Astrocyte (in vitro differentiated cells and primary cell): Measurements from ENCODE around the gene MRPS6. TPM values are rescaled to one million over a fixed set of nuclear protein-coding genes. Genes with fewer than 3 reads are reported as not detected.

ENCODE experiments used
- DNase-seq: peaks from one replicate; pipeline ENCODE4 v3.0.0-alpha.2; 2010; ENCODE audit warnings: low read depth
- FAIRE-seq: peaks from 2 replicates; lab custom pipeline; 2011; peaks lifted over from hg19 to GRCh38; lab: Jason Lieb, UNC
- H2AFZ ChIP-seq: 2 replicates; pipeline ENCODE4 v1.6.0; 2012; ENCODE audit warnings: low read depth, low read length, inconsistent platforms
- H3K27ac ChIP-seq: 2 replicates; pipeline ENCODE4 v1.5.1; 2011; ENCODE audit warnings: low read depth, low read length, inconsistent platforms
- H3K27me3 ChIP-seq: 2 replicates; pipeline ENCODE4 v1.6.0; 2011; ENCODE audit warnings: low read length, inconsistent platforms; ENCODE audit not compliant: insufficient read depth
- H3K36me3 ChIP-seq: 2 replicates; pipeline ENCODE4 v1.5.1; 2011; ENCODE audit warnings: low read length, inconsistent platforms; ENCODE audit not compliant: insufficient read depth
- H3K4me1 ChIP-seq: 2 replicates; pipeline ENCODE4 v1.5.1; 2011; ENCODE audit warnings: low read length, inconsistent platforms; ENCODE audit not compliant: insufficient read depth
- H3K4me2 ChIP-seq: 2 replicates; pipeline ENCODE4 v1.6.0; 2012; ENCODE audit warnings: low read length, inconsistent platforms
- H3K4me3 ChIP-seq: 2 replicates; pipeline ENCODE4 v1.5.1; 2011; ENCODE audit warnings: low read depth, mild to moderate bottlenecking, low read length, inconsistent platforms; ENCODE audit not compliant: insufficient read depth
- H3K79me2 ChIP-seq: 2 replicates; pipeline ENCODE4 v1.6.0; 2012; ENCODE audit warnings: mild to moderate bottlenecking, low read length, inconsistent platforms; ENCODE audit not compliant: insufficient read depth
- H3K9ac ChIP-seq: 2 replicates; pipeline ENCODE4 v1.6.0; 2012; ENCODE audit warnings: mild to moderate bottlenecking, low read length, inconsistent platforms
- H3K9me3 ChIP-seq: 2 replicates; pipeline ENCODE4 v1.5.1; 2012; ENCODE audit warnings: low read depth, mild to moderate bottlenecking, low read length, inconsistent platforms; ENCODE audit not compliant: insufficient read depth
- H4K20me1 ChIP-seq: 2 replicates; pipeline ENCODE4 v1.6.0; 2012; ENCODE audit warnings: low read length, inconsistent platforms; ENCODE audit not compliant: insufficient read depth
- H3K27ac Mint-ChIP-seq: one replicate; pipeline ENCODE4 v1.8.0; 2021; ENCODE audit warnings: mild to moderate bottlenecking, mixed read lengths; ENCODE audit not compliant: unreplicated experiment
- H3K27me3 Mint-ChIP-seq: one replicate; pipeline ENCODE4 v1.8.0; 2021; ENCODE audit warnings: low read depth, mixed read lengths; ENCODE audit not compliant: unreplicated experiment
- H3K36me3 Mint-ChIP-seq: one replicate; pipeline ENCODE4 v1.8.0; 2021; ENCODE audit warnings: low read depth, mixed read lengths; ENCODE audit not compliant: unreplicated experiment
- H3K4me1 Mint-ChIP-seq: one replicate; pipeline ENCODE4 v1.8.0; 2021; ENCODE audit warnings: low read depth, mixed read lengths; ENCODE audit not compliant: unreplicated experiment
- H3K4me3 Mint-ChIP-seq: one replicate; pipeline ENCODE4 v1.8.0; 2021; ENCODE audit warnings: mild to moderate bottlenecking, moderate library complexity, mixed read lengths; ENCODE audit not compliant: unreplicated experiment
- H3K9me3 Mint-ChIP-seq: one replicate; pipeline ENCODE4 v1.8.0; 2021; ENCODE audit warnings: mild to moderate bottlenecking, mixed read lengths; ENCODE audit not compliant: unreplicated experiment
- EZH2 ChIP-seq: IDR thresholded peaks from 2 replicates; pipeline ENCODE4 v1.6.1; 2012; ENCODE audit warnings: mild to moderate bottlenecking, low read length, inconsistent platforms; ENCODE audit not compliant: insufficient read depth
- total RNA-seq: library from RNA; stranded (reverse); gene quantifications from 2 replicates; pipeline ENCODE4 v1.2.1, GENCODE V29; 2021
- TF ChIP-seq, protein P1 (sequence below): IDR thresholded peaks from 2 replicates; pipeline ENCODE4 v1.5.1; 2011; ENCODE audit warnings: low read depth, mild to moderate bottlenecking, inconsistent platforms, low read length, moderate library complexity; ENCODE audit not compliant: insufficient read depth

MRPS6 gene
- total RNA-seq, 1 donor from 2014 or later = 67.5 TPM

- Histone ChIP-seq H3K4me2 (no peak overlapping the region), H3K36me3 (no peaks in the 10 kb centered on the region), H3K27ac (no peak overlapping the region), H3K79me2 (no peaks in the 10 kb centered on the region), H3K4me1 (no peaks in the 10 kb centered on the region), H4K20me1 (no peaks in the 10 kb centered on the region), H2AFZ (no peak overlapping the region), H3K9me3 (peaks cover 6% of the 10 kb centered on the region), H3K9ac (no peak overlapping the region), H3K4me3 (no peak overlapping the region), H3K27me3 (no peaks in the 10 kb centered on the region)
- no peak overlapping the region for H3K4me3 Mint-ChIP-seq
- peaks cover 20% of the 10 kb centered on the region for H3K36me3 Mint-ChIP-seq
- H3K4me1 Mint-ChIP-seq = peaks cover 6% of the 10 kb centered on the region
- TF ChIP-seq, protein P1, sequence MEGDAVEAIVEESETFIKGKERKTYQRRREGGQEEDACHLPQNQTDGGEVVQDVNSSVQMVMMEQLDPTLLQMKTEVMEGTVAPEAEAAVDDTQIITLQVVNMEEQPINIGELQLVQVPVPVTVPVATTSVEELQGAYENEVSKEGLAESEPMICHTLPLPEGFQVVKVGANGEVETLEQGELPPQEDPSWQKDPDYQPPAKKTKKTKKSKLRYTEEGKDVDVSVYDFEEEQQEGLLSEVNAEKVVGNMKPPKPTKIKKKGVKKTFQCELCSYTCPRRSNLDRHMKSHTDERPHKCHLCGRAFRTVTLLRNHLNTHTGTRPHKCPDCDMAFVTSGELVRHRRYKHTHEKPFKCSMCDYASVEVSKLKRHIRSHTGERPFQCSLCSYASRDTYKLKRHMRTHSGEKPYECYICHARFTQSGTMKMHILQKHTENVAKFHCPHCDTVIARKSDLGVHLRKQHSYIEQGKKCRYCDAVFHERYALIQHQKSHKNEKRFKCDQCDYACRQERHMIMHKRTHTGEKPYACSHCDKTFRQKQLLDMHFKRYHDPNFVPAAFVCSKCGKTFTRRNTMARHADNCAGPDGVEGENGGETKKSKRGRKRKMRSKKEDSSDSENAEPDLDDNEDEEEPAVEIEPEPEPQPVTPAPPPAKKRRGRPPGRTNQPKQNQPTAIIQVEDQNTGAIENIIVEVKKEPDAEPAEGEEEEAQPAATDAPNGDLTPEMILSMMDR = no peak
- no peak for TF ChIP-seq EZH2
- H3K9me3 Mint-ChIP-seq = peaks cover 16% of the 10 kb centered on the region
- FAIRE-seq (no peak), DNase-seq (no peak)
- no peaks in the 10 kb centered on the region for H3K27me3 Mint-ChIP-seq
- no peak overlapping the region for H3K27ac Mint-ChIP-seq
Measured at GRCh38 chr21:34158866-34159835, 85.8 kb downstream of the MRPS6 start.

- no peak for TF ChIP-seq EZH2
- no peak overlapping the region for H3K4me3 ChIP-seq
- no peaks in the 10 kb centered on the region for H3K27me3 ChIP-seq
- no peaks in the 10 kb centered on the region for H3K27me3 Mint-ChIP-seq
- peaks cover 52% of the 10 kb centered on the region for H3K9me3 Mint-ChIP-seq
- H3K9ac ChIP-seq = no peak overlapping the region
- H3K36me3 Mint-ChIP-seq = peaks cover 41% of the 10 kb centered on the region
- H3K4me3 Mint-ChIP-seq = no peak overlapping the region
- H3K4me1 Mint-ChIP-seq = no peaks in the 10 kb centered on the region
- H4K20me1 ChIP-seq = no peaks in the 10 kb centered on the region
- H3K4me1 ChIP-seq = no peaks in the 10 kb centered on the region
- H3K27ac ChIP-seq = no peak overlapping the region
- no peak overlapping the region for H3K27ac Mint-ChIP-seq
- no peaks in the 10 kb centered on the region for H3K79me2 ChIP-seq
- no peak overlapping the region for H3K4me2 ChIP-seq
- H3K36me3 ChIP-seq = no peaks in the 10 kb centered on the region
- FAIRE-seq (no peak), DNase-seq (no peak)
- H2AFZ ChIP-seq = no peak overlapping the region
- H3K9me3 ChIP-seq = peaks cover 26% of the 10 kb centered on the region
Measured at GRCh38 chr21:34166468-34166867, 93.1 kb downstream of the MRPS6 start.

DNA sequence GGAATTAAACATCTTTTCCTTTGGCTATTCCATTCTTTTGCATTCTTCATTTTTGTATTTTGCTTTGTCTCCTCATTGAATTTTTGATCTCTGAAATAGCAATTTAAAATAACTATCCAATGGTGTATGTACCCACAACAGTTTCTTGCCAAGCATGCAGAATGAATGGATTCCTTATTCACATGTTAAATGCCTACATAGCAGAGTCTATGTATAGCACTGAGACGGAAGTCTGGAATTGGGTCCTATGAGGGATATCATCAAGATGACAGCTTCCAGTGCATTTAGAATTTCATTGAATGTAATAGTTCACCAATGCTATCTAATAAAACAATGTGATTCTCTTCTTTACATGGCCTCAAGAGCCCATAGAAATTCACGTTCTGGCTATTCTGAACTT, 97.5 kb downstream of the MRPS6 start:
- TF ChIP-seq, protein P1 = no peak
- TF ChIP-seq EZH2 = no peak
- Histone ChIP-seq H3K9ac (no peak overlapping the region), H3K4me2 (no peak overlapping the region), H3K79me2 (no peaks in the 10 kb centered on the region), H3K27me3 (no peaks in the 10 kb centered on the region), H3K4me3 (no peak overlapping the region), H3K9me3 (peaks cover 24% of the 10 kb centered on the region), H3K4me1 (no peaks in the 10 kb centered on the region), H3K27ac (no peak overlapping the region), H2AFZ (no peak overlapping the region), H4K20me1 (no peaks in the 10 kb centered on the region), H3K36me3 (no peaks in the 10 kb centered on the region)
- Mint-ChIP-seq H3K27ac (no peak overlapping the region), H3K27me3 (no peaks in the 10 kb centered on the region), H3K4me3 (no peak overlapping the region), H3K4me1 (no peaks in the 10 kb centered on the region), H3K36me3 (peaks cover 37% of the 10 kb centered on the region), H3K9me3 (peaks cover 44% of the 10 kb centered on the region)
- FAIRE-seq (no peak), DNase-seq (no peak)
